Glutamatergic neuron (in vitro differentiated cells): Measurements from ENCODE around the gene GPR32. TPM values are rescaled to one million over a fixed set of nuclear protein-coding genes. Genes with fewer than 3 reads are reported as not detected.
A peak's percentile ranks its signal among the peaks of the same experiment; 100 is the strongest.
"Not testable (repeated sequence)": the region's sequence is repeated elsewhere in the genome, so short reads cannot be mapped to it uniquely, and the experiment has no call there.

Source experiments
- DNase-seq: peaks from one replicate; pipeline ENCODE4 v3.0.0; 2022
- H3K27ac Mint-ChIP-seq: one replicate; pipeline ENCODE4 v1.8.0; 2020; ENCODE audit warnings: mild to moderate bottlenecking, mixed read lengths, inconsistent platforms; ENCODE audit not compliant: unreplicated experiment
- H3K27me3 Mint-ChIP-seq: one replicate; pipeline ENCODE4 v1.8.0; 2020; ENCODE audit warnings: mild to moderate bottlenecking, moderate library complexity, mixed read lengths, inconsistent platforms; ENCODE audit not compliant: unreplicated experiment
- H3K36me3 Mint-ChIP-seq: one replicate; pipeline ENCODE4 v1.8.0; 2020; ENCODE audit warnings: mild to moderate bottlenecking, mixed read lengths, inconsistent platforms; ENCODE audit not compliant: unreplicated experiment
- H3K4me1 Mint-ChIP-seq: one replicate; pipeline ENCODE4 v1.8.0; 2020; ENCODE audit warnings: mild to moderate bottlenecking, low read depth, mixed read lengths, inconsistent platforms; ENCODE audit not compliant: unreplicated experiment
- H3K4me3 Mint-ChIP-seq: one replicate; pipeline ENCODE4 v1.8.0; 2020; ENCODE audit warnings: mild to moderate bottlenecking, mixed read lengths, inconsistent platforms; ENCODE audit not compliant: unreplicated experiment
- H3K9me3 Mint-ChIP-seq: one replicate; pipeline ENCODE4 v1.8.0; 2020; ENCODE audit warnings: mild to moderate bottlenecking, moderate library complexity, mixed read lengths, inconsistent platforms; ENCODE audit not compliant: unreplicated experiment
- total RNA-seq: library from RNA; stranded (reverse); fragmentation: NEBNext Ultra II Directional; extraction: Animal tissue kit (Norgen Biotek cat#: 25700); gene quantifications from one replicate; pipeline ENCODE4 v1.2.1, GENCODE V29; 2021; ENCODE audit not compliant: unreplicated experiment
- TF ChIP-seq, protein P1 (sequence below): fragments of 200-600 bp; sonication (generic); IDR thresholded peaks from one replicate; pipeline ENCODE4 v1.5.0; 2021; ENCODE audit not compliant: partially characterized antibody, unreplicated experiment

The GPR32 gene
- total RNA-seq, 1 donor from 2014 or later, result not detected

DNA sequence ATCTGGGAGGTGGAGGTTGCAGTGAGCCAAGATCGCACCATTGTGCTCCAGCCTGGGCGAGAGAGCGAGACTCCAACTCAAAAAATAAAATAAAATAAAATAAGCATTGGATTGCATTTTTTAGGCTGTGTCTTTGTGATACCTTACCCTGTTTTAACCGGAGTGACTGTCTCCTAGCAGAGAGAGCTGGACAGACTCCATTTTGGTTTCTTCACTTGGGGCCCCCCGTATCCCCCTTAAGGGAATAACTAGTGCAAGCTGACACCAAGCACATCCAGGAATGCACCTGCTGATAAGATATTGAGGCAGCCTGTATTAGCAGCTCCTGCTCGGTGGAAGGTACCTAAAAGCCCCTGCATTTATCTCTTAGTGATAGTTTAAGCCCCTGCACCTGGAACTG is 20.8 kb upstream of the GPR32 start:
- Mint-ChIP-seq H3K9me3 (peaks cover 2% of the 10 kb centered on the region), H3K27ac (no peak overlapping the region), H3K4me1 (peaks cover 3% of the 10 kb centered on the region), H3K4me3 (no peak overlapping the region), H3K27me3 (peaks cover 5% of the 10 kb centered on the region), H3K36me3 (no peaks in the 10 kb centered on the region)
- TF ChIP-seq, protein P1, sequence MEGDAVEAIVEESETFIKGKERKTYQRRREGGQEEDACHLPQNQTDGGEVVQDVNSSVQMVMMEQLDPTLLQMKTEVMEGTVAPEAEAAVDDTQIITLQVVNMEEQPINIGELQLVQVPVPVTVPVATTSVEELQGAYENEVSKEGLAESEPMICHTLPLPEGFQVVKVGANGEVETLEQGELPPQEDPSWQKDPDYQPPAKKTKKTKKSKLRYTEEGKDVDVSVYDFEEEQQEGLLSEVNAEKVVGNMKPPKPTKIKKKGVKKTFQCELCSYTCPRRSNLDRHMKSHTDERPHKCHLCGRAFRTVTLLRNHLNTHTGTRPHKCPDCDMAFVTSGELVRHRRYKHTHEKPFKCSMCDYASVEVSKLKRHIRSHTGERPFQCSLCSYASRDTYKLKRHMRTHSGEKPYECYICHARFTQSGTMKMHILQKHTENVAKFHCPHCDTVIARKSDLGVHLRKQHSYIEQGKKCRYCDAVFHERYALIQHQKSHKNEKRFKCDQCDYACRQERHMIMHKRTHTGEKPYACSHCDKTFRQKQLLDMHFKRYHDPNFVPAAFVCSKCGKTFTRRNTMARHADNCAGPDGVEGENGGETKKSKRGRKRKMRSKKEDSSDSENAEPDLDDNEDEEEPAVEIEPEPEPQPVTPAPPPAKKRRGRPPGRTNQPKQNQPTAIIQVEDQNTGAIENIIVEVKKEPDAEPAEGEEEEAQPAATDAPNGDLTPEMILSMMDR, result no peak
- DNase-seq, result no peak

DNA sequence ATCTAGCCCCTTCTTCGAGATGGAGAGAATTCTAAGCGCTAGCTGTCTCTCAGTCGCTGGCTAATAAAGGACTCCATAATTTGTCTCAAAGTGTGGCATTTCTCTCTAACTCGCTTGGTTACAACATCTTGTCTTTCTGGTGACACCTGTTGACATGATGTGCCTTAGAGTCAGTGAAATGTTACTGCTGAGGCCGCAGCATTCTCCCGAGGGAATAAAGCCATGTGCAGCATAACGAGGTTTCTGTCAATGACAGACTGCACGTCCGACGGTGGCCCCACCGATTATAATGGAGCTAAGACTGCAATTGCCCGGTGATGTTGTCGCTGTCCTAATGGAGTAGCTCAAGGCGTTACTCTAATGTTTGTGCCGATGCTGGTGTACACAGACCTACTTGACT is 20.3 kb upstream of the GPR32 start:
- no peaks in the 10 kb centered on the region for H3K36me3 Mint-ChIP-seq
- peaks cover 2% of the 10 kb centered on the region for H3K9me3 Mint-ChIP-seq
- H3K27me3 Mint-ChIP-seq, result peaks cover 5% of the 10 kb centered on the region
- peaks cover 3% of the 10 kb centered on the region for H3K4me1 Mint-ChIP-seq
- DNase-seq, result peak; percentile 43
- TF ChIP-seq, protein P1, result no peak
- no peak overlapping the region for H3K27ac Mint-ChIP-seq
- no peak overlapping the region for H3K4me3 Mint-ChIP-seq

GRCh38 chr19:50753879-50754278 is 16.4 kb upstream of the GPR32 start:
- no peak for DNase-seq
- H3K4me3 Mint-ChIP-seq, result no peak overlapping the region
- no peaks in the 10 kb centered on the region for H3K36me3 Mint-ChIP-seq
- TF ChIP-seq, protein P1, result no peak
- peaks cover 5% of the 10 kb centered on the region for H3K27me3 Mint-ChIP-seq
- H3K9me3 Mint-ChIP-seq, result no peaks in the 10 kb centered on the region
- H3K27ac Mint-ChIP-seq, result peak overlapping the region; percentile 12
- peaks cover 3% of the 10 kb centered on the region for H3K4me1 Mint-ChIP-seq

DNA sequence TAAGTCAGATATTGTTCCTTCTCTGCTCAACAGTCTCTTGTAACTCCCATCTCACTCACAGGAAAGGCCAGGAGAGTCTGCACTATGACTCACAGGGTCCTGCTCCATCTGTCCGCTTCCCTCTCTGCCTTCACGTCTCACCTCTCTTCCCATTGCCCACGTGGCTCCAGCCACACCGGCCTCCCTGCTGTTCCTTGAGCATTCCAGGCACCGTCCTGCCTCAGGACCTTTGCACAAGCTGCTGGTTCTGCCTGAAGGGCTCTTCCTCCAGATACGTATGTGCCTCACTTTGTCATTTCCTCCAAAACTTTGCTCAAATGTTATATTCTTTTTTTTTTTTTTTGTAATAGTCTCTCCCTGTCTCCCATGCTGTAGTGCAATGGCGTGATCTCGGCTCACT is 14.0 kb upstream of the GPR32 start:
- H3K27ac Mint-ChIP-seq, result peak overlapping the region; percentile 29
- not testable (repeated sequence) for H3K9me3 Mint-ChIP-seq, H3K36me3 Mint-ChIP-seq, DNase-seq, H3K4me3 Mint-ChIP-seq, H3K4me1 Mint-ChIP-seq, H3K27me3 Mint-ChIP-seq

GRCh38 chr19:50757624-50758023 is 12.6 kb upstream of the GPR32 start:
- H3K4me1 Mint-ChIP-seq, H3K9me3 Mint-ChIP-seq, DNase-seq, H3K27me3 Mint-ChIP-seq, H3K36me3 Mint-ChIP-seq, H3K4me3 Mint-ChIP-seq, H3K27ac Mint-ChIP-seq: not testable (repeated sequence)

DNA sequence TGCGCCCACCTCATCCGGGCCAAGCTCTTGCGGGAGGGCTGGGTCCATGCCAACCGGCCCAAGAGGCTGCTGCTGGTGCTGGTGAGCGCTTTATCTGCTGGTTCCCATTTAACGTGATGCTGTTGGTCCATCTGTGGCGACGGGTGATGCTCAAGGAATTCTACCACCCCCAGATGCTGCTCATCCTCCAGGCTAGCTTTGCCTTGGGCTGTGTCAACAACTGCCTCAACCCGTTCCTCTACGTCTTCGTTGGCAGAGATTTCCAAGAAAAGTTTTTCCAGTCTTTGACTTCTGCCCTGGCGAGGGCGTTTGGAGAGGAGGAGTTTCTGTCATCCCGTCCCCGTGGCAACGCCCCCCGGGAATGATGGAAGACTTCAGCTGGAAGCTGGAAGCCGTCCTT is 11.2 kb upstream of the GPR32 start:
- not testable (repeated sequence) for DNase-seq, H3K27ac Mint-ChIP-seq, H3K27me3 Mint-ChIP-seq, H3K9me3 Mint-ChIP-seq, H3K36me3 Mint-ChIP-seq, H3K4me3 Mint-ChIP-seq, H3K4me1 Mint-ChIP-seq

DNA sequence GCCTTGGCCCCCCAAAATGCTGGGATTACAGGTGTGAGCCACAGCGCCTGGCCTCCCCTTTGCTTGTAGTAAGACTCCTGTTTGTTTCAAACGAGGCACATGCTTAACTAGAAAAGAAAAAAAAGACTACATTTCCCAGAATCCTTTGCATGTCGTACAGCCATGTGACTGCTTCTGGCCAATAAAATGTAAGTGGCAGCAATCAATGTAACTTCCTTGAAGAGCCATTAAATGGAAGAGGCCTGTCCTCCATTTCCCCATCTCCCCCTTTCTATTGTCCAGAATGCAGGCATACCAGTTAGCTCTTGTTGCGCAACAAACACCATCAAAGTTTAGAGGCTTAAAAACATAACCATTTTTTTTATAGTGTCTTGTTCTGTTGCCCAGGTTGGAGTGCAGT is 10.4 kb upstream of the GPR32 start:
- H3K27me3 Mint-ChIP-seq, result peaks cover 10% of the 10 kb centered on the region
- H3K9me3 Mint-ChIP-seq, result no peaks in the 10 kb centered on the region
- no peaks in the 10 kb centered on the region for H3K36me3 Mint-ChIP-seq
- DNase-seq, result no peak
- TF ChIP-seq, protein P1, result no peak
- H3K4me1 Mint-ChIP-seq, result peaks cover 4% of the 10 kb centered on the region
- no peak overlapping the region for H3K27ac Mint-ChIP-seq
- H3K4me3 Mint-ChIP-seq, result no peak overlapping the region

- H3K4me3 Mint-ChIP-seq, H3K36me3 Mint-ChIP-seq, H3K27me3 Mint-ChIP-seq, H3K27ac Mint-ChIP-seq, H3K9me3 Mint-ChIP-seq, DNase-seq, H3K4me1 Mint-ChIP-seq: not testable (repeated sequence)
Measured at GRCh38 chr19:50761501-50761900, 8.8 kb upstream of the GPR32 start.

- not testable (repeated sequence) for H3K4me1 Mint-ChIP-seq, H3K9me3 Mint-ChIP-seq, H3K27me3 Mint-ChIP-seq, H3K4me3 Mint-ChIP-seq, H3K36me3 Mint-ChIP-seq, DNase-seq
- peak overlapping the region; percentile 59 for H3K27ac Mint-ChIP-seq
Measured at GRCh38 chr19:50763521-50763920, 6.7 kb upstream of the GPR32 start.
